Measurements from ENCODE around the gene NID1. TPM values are rescaled to one million over a fixed set of nuclear protein-coding genes. Genes with fewer than 3 reads are reported as not detected.
"Not testable (repeated sequence)": the region's sequence is repeated elsewhere in the genome, so short reads cannot be mapped to it uniquely, and the experiment has no call there.

The NID1 gene
- total RNA-seq, 5 donors from 2014 or later (not counting 1 experiment from before 2014, with no cell fraction given) = 0.05 to 0.50 (median 0.34) TPM; not detected in 1

GRCh38 chr1:235974616-235975015, 90.3 kb downstream of the NID1 start:
- Histone ChIP-seq H3K36me3 (ENCODE audit: control insufficient read depth in 2 of 2, extremely low read depth in 1 of 2, insufficient read depth in 1 of 2, low read length in 1 of 2) (no peaks in the 10 kb centered on the region), H3K27me3 (replicated peaks in 1 of 2; ENCODE audit: control insufficient read depth in 2 of 2, extremely low read depth in 1 of 2, insufficient read depth in 2 of 2, low read length in 1 of 2) (no peaks in the 10 kb centered on the region), H3K27ac (ENCODE audit: low read length) (no peak overlapping the region), H3K4me1 (ENCODE audit: control insufficient read depth in 1 of 2, extremely low read depth in 1 of 2, insufficient read depth in 2 of 2, low read length in 2 of 2) (peaks cover 0 to 12% of the 10 kb centered on the region in 2 experiments), H3K9me3 (no peaks in the 10 kb centered on the region), H3K4me3 (ENCODE audit: control insufficient read depth in 1 of 2, extremely low read depth in 1 of 2, low read length in 1 of 2) (no peak overlapping the region)
- Mint-ChIP-seq H3K9me3 (no peaks in the 10 kb centered on the region), H3K4me1 (peaks cover 14 to 18% (median 17%) of the 10 kb centered on the region in 3 donors), H3K4me3 (no peak overlapping the region), H3K27me3 (no peaks in the 10 kb centered on the region), H3K27ac (no peak overlapping the region), H3K36me3 (no peaks in the 10 kb centered on the region)
- ATAC-seq (replicated peaks in 1 of 4) (no peak), DNase-seq (no peak)
- CTCF ChIA-PET = interaction anchor here in 1 of 2 donors (0.6 to 1.1 kb wide), 3 partner anchors 25 to 109 kb away, joined by 3 read pairs; no protein-coding TSS in a partner anchor
- WGBS (ENCODE audit: insufficient coverage) = no CpG with 5 or more reads among the region's 1 CpG
- POLR2A ChIA-PET = interaction anchor here in 1 of 2 donors (0.6 to 0.7 kb wide), 2 partner anchors 10 to 25 kb away, joined by 3 to 7 read pairs; no protein-coding TSS in a partner anchor

DNA sequence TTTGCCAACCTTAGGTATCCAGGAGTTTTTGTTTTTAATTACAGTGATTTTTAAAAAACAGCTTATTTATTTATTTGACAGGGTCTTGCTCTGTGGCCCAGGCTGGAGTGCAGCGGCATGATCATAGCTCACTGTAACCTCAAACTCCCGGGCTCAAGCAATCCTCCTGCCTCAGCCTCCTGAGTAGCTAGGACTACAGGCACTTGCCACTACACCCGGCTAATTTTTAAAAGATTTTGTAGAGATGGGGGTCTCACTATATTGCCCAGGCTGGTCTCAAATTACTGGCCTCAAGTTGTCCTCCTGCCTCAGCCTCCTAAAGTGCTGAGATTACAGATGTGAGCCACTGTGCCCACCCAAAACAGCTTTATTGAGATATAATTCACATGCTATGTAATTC, 92.2 kb downstream of the NID1 start:
- not testable (repeated sequence) for H3K36me3 ChIP-seq (ENCODE audit: control insufficient read depth in 2 of 2, extremely low read depth in 1 of 2, insufficient read depth in 1 of 2, low read length in 1 of 2); H3K27me3 ChIP-seq (replicated peaks in 1 of 2; ENCODE audit: control insufficient read depth in 2 of 2, extremely low read depth in 1 of 2, insufficient read depth in 2 of 2, low read length in 1 of 2); H3K27me3 Mint-ChIP-seq; ATAC-seq (replicated peaks in 1 of 4); H3K9me3 Mint-ChIP-seq; H3K36me3 Mint-ChIP-seq; H3K27ac ChIP-seq (ENCODE audit: low read length); H3K9me3 ChIP-seq; DNase-seq; H3K4me3 ChIP-seq (ENCODE audit: control insufficient read depth in 1 of 2, extremely low read depth in 1 of 2, low read length in 1 of 2)
- peaks cover 14 to 18% (median 17%) of the 10 kb centered on the region in 3 donors for H3K4me1 Mint-ChIP-seq
- peak overlapping the region in 1 of 2 donors; percentile 96 for H3K27ac Mint-ChIP-seq
- ChIA-PET POLR2A (interaction anchor here (0.6 to 1.1 kb wide), 3 partner anchors 16 to 110 kb away, joined by 3 to 4 read pairs (median 3); no protein-coding TSS in a partner anchor), CTCF (interaction anchor here (0.6 to 2.8 kb wide), 18 partner anchors 18 to 459 kb away, joined by 3 to 44 read pairs (median 6); partner anchors contain the start of gene LYST (in 2 of the 2))
- H3K4me3 Mint-ChIP-seq = peak overlapping the region in 1 of 3 donors; percentile 79
- 100% methylated on average over 2 of the region's 3 CpGs for WGBS (ENCODE audit: insufficient coverage)
- H3K4me1 ChIP-seq (ENCODE audit: control insufficient read depth in 1 of 2, extremely low read depth in 1 of 2, insufficient read depth in 2 of 2, low read length in 2 of 2) = peaks cover 0 to 12% of the 10 kb centered on the region in 2 experiments

DNA sequence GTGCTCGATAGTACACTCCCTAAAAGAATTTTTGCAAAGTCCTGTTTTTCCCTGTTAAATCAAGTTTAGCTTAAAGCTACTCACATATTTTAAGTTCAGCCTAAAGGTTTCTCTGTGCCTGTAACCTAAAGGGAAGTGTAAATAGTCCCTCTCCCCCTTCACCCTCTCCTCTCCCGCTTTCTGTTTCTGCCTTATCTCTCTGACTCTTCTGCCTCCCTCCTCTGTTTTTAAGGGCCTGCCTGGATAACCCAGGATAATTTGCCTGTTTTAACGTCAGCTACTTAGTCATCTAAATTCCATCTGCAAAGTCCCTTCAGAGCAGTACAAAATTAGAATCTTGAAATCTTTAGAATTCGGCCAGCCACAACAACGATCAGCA, 92.6 kb downstream of the NID1 start:
- Histone ChIP-seq H3K27ac (ENCODE audit: low read length) (peak overlapping the region; percentile 58), H3K4me3 (ENCODE audit: control insufficient read depth in 1 of 2, extremely low read depth in 1 of 2, low read length in 1 of 2) (no peak overlapping the region), H3K4me1 (ENCODE audit: control insufficient read depth in 1 of 2, extremely low read depth in 1 of 2, insufficient read depth in 2 of 2, low read length in 2 of 2) (peaks cover 0 to 12% of the 10 kb centered on the region in 2 experiments), H3K9me3 (no peaks in the 10 kb centered on the region), H3K27me3 (replicated peaks in 1 of 2; ENCODE audit: control insufficient read depth in 2 of 2, extremely low read depth in 1 of 2, insufficient read depth in 2 of 2, low read length in 1 of 2) (no peaks in the 10 kb centered on the region), H3K36me3 (ENCODE audit: control insufficient read depth in 2 of 2, extremely low read depth in 1 of 2, insufficient read depth in 1 of 2, low read length in 1 of 2) (no peaks in the 10 kb centered on the region)
- CTCF ChIA-PET = interaction anchor here (0.5 to 2.8 kb wide), 46 partner anchors 10 to 1590 kb away, joined by 3 to 44 read pairs (median 4); partner anchors contain the start of gene LYST (in 2 of the 2)
- DNase-seq (no peak), ATAC-seq (replicated peaks in 1 of 4) (peak; percentile 5 to 28 (median 16))
- Mint-ChIP-seq H3K4me1 (peaks cover 14 to 18% (median 17%) of the 10 kb centered on the region in 3 donors), H3K27ac (peak overlapping the region; percentile 76 to 96), H3K27me3 (no peaks in the 10 kb centered on the region), H3K9me3 (no peaks in the 10 kb centered on the region), H3K4me3 (peak overlapping the region; percentile 63 to 79 (median 73)), H3K36me3 (no peaks in the 10 kb centered on the region)
- WGBS (ENCODE audit: insufficient coverage) = 96% methylated on average over 2 of the region's 5 CpGs
- POLR2A ChIA-PET = interaction anchor here (0.5 to 1.3 kb wide), 6 partner anchors 16 to 123 kb away, joined by 3 to 13 read pairs (median 3); partner anchors contain the start of gene LYST (in 1 of the 2)

- no peaks in the 10 kb centered on the region for H3K36me3 Mint-ChIP-seq
- Histone ChIP-seq H3K27ac (ENCODE audit: low read length) (peak overlapping the region; percentile 58), H3K4me1 (ENCODE audit: control insufficient read depth in 1 of 2, extremely low read depth in 1 of 2, insufficient read depth in 2 of 2, low read length in 2 of 2) (peaks cover 0 to 12% of the 10 kb centered on the region in 2 experiments), H3K36me3 (ENCODE audit: control insufficient read depth in 2 of 2, extremely low read depth in 1 of 2, insufficient read depth in 1 of 2, low read length in 1 of 2) (no peaks in the 10 kb centered on the region), H3K9me3 (no peaks in the 10 kb centered on the region), H3K27me3 (replicated peaks in 1 of 2; ENCODE audit: control insufficient read depth in 2 of 2, extremely low read depth in 1 of 2, insufficient read depth in 2 of 2, low read length in 1 of 2) (no peaks in the 10 kb centered on the region), H3K4me3 (ENCODE audit: control insufficient read depth in 1 of 2, extremely low read depth in 1 of 2, low read length in 1 of 2) (peak overlapping the region; percentile 8 to 11)
- DNase-seq (peak; percentile 74 to 92 (median 84)), ATAC-seq (replicated peaks in 1 of 4) (peak; percentile 98 to 99 (median 99))
- ChIA-PET CTCF (interaction anchor here (0.5 to 2.8 kb wide), 54 partner anchors 10 to 1590 kb away, joined by 3 to 44 read pairs (median 4); partner anchors contain the start of gene LYST (in 2 of the 2)), POLR2A (interaction anchor here (0.5 to 1.3 kb wide), 6 partner anchors 15 to 122 kb away, joined by 3 to 13 read pairs (median 3); partner anchors contain the start of gene LYST (in 1 of the 2))
- H3K4me1 Mint-ChIP-seq = peaks cover 14 to 18% (median 17%) of the 10 kb centered on the region in 3 donors
- peak overlapping the region; percentile 76 to 96 for H3K27ac Mint-ChIP-seq
- no peaks in the 10 kb centered on the region for H3K9me3 Mint-ChIP-seq
- no peaks in the 10 kb centered on the region for H3K27me3 Mint-ChIP-seq
- WGBS (ENCODE audit: insufficient coverage) = 15% methylated on average over 23 of the region's 29 CpGs
- H3K4me3 Mint-ChIP-seq = peak overlapping the region; percentile 63 to 79 (median 73)
These were observed 93.1 kb downstream of the NID1 start for GRCh38 chr1:235971571-235972310.

GRCh38 chr1:235971020-235971419, 93.9 kb downstream of the NID1 start:
- Histone ChIP-seq H3K27ac (ENCODE audit: low read length) (no peak overlapping the region), H3K27me3 (replicated peaks in 1 of 2; ENCODE audit: control insufficient read depth in 2 of 2, extremely low read depth in 1 of 2, insufficient read depth in 2 of 2, low read length in 1 of 2) (no peaks in the 10 kb centered on the region), H3K36me3 (ENCODE audit: control insufficient read depth in 2 of 2, extremely low read depth in 1 of 2, insufficient read depth in 1 of 2, low read length in 1 of 2) (no peaks in the 10 kb centered on the region), H3K9me3 (no peaks in the 10 kb centered on the region), H3K4me3 (ENCODE audit: control insufficient read depth in 1 of 2, extremely low read depth in 1 of 2, low read length in 1 of 2) (no peak overlapping the region), H3K4me1 (ENCODE audit: control insufficient read depth in 1 of 2, extremely low read depth in 1 of 2, insufficient read depth in 2 of 2, low read length in 2 of 2) (peaks cover 0 to 12% of the 10 kb centered on the region in 2 experiments)
- H3K4me1 Mint-ChIP-seq = peaks cover 15 to 21% (median 17%) of the 10 kb centered on the region in 3 donors
- H3K9me3 Mint-ChIP-seq = no peaks in the 10 kb centered on the region
- H3K27ac Mint-ChIP-seq = peak overlapping the region; percentile 76 to 96
- POLR2A ChIA-PET = interaction anchor here in 1 of 2 donors (1.3 kb wide), 1 partner anchor 105 kb away, joined by 13 read pairs; the partner anchor contains the start of gene LYST
- WGBS (ENCODE audit: insufficient coverage) = 80% methylated on average over 1 of the region's 3 CpGs
- no peaks in the 10 kb centered on the region for H3K27me3 Mint-ChIP-seq
- peak overlapping the region in 1 of 3 donors; percentile 79 for H3K4me3 Mint-ChIP-seq
- no peak for DNase-seq
- CTCF ChIA-PET = interaction anchor here (0.6 to 2.8 kb wide), 40 partner anchors 9 to 1591 kb away, joined by 3 to 44 read pairs (median 6); partner anchors contain the start of gene LYST (in 2 of the 2)
- H3K36me3 Mint-ChIP-seq = no peaks in the 10 kb centered on the region
- no peak for ATAC-seq (replicated peaks in 1 of 4)

DNA sequence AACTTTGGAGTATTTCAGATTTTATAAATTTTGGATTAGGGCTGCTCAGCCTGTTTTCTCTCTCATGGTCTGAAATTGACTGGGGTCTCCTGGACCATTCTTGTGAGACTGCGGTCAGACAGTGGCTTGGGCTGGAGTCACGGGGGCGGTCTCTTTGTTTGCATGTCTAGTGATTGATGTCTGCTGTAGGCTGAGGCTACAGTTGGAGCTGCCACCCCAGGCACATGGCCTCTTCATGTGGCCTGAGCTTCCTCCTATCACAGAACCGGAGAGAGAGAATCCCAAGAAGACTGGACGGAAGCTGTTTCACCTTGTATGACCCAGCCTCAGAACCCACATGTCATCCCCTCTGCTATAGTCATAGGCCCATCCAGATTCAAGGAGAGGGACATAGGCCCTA, 96.1 kb downstream of the NID1 start:
- H3K27ac Mint-ChIP-seq = no peak overlapping the region
- WGBS (ENCODE audit: insufficient coverage) = 100% methylated on average over 1 of the region's 5 CpGs
- H3K9me3 Mint-ChIP-seq = no peaks in the 10 kb centered on the region
- Histone ChIP-seq H3K4me1 (ENCODE audit: control insufficient read depth in 1 of 2, extremely low read depth in 1 of 2, insufficient read depth in 2 of 2, low read length in 2 of 2) (peaks cover 0 to 12% of the 10 kb centered on the region in 2 experiments), H3K27ac (ENCODE audit: low read length) (no peak overlapping the region), H3K4me3 (ENCODE audit: control insufficient read depth in 1 of 2, extremely low read depth in 1 of 2, low read length in 1 of 2) (no peak overlapping the region), H3K9me3 (no peaks in the 10 kb centered on the region), H3K36me3 (ENCODE audit: control insufficient read depth in 2 of 2, extremely low read depth in 1 of 2, insufficient read depth in 1 of 2, low read length in 1 of 2) (no peaks in the 10 kb centered on the region), H3K27me3 (replicated peaks in 1 of 2; ENCODE audit: control insufficient read depth in 2 of 2, extremely low read depth in 1 of 2, insufficient read depth in 2 of 2, low read length in 1 of 2) (no peaks in the 10 kb centered on the region)
- H3K27me3 Mint-ChIP-seq = peaks cover 0 to 1% of the 10 kb centered on the region in 2 donors
- H3K4me3 Mint-ChIP-seq = no peak overlapping the region
- ChIA-PET POLR2A (no interaction called here), CTCF (no interaction called here)
- no peak for ATAC-seq (replicated peaks in 1 of 4)
- H3K4me1 Mint-ChIP-seq = peaks cover 20 to 37% (median 31%) of the 10 kb centered on the region in 3 donors
- no peaks in the 10 kb centered on the region for H3K36me3 Mint-ChIP-seq
- no peak for DNase-seq

All from T-cell (primary cell).